ENCODE measurements around the gene FOXA3. TPM values are rescaled to one million over a fixed set of nuclear protein-coding genes. Genes with fewer than 3 reads are reported as not detected.

Gene FOXA3
- polyA plus RNA-seq, 2 of the 4 experiments (the other 2 are of a cell fraction), result 1.6 to 5.3 TPM

DNA sequence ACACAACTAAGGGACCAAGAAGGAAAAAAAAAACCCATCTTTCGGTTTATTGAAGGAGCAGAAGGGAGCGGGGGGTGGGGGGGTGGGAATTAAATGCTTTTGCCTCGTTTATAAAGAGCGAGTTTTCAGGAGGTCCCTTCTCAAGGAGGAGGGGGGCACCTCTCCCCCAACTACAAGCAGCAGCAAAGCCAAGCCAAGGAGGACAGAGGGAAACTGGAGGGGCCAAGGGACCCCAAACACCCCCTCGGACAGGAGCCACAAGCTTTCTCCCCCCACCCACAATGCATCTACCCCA is 19.4 kb downstream of the FOXA3 start:
- no peak for TF ChIP-seq POLR2A (IDR thresholded peaks at IDR 0.05; ENCODE audit: low read length)
- TF ChIP-seq, protein P1, sequence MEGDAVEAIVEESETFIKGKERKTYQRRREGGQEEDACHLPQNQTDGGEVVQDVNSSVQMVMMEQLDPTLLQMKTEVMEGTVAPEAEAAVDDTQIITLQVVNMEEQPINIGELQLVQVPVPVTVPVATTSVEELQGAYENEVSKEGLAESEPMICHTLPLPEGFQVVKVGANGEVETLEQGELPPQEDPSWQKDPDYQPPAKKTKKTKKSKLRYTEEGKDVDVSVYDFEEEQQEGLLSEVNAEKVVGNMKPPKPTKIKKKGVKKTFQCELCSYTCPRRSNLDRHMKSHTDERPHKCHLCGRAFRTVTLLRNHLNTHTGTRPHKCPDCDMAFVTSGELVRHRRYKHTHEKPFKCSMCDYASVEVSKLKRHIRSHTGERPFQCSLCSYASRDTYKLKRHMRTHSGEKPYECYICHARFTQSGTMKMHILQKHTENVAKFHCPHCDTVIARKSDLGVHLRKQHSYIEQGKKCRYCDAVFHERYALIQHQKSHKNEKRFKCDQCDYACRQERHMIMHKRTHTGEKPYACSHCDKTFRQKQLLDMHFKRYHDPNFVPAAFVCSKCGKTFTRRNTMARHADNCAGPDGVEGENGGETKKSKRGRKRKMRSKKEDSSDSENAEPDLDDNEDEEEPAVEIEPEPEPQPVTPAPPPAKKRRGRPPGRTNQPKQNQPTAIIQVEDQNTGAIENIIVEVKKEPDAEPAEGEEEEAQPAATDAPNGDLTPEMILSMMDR (IDR thresholded peaks at IDR 0.05), result peak; percentile 50; the same call in 1 of the 3 replicates
- POLR2A ChIA-PET, result no interaction called here
- 13% methylated on average over 4 of the region's 5 CpGs for WGBS (ENCODE audit: missing lambda C conversion rate)
- Histone ChIP-seq H3K4me3 (peak overlapping the region; percentile 70; the same call in 2 of the 3 replicates), H3K4me1 (peaks cover 45% of the 10 kb centered on the region), H3K4me2 (peak overlapping the region; percentile 100), H3K27ac (peak overlapping the region; percentile 9 to 95; a peak in 4 of 6 replicates), H3K9me3 (no peaks in the 10 kb centered on the region)
- ATAC-seq (no peak), FAIRE-seq (no peak), DNase-seq (ENCODE audit: low read depth in 1 of 2, low spot score in 1 of 2) (no peak)
- CTCF ChIA-PET, result interaction anchor here (0.6 to 12.8 kb wide), 20 partner anchors 9 to 437 kb away, joined by 3 to 315 read pairs (median 10); partner anchors contain the start of genes CCDC61, FOXA3, MYPOP and RSPH6A

DNA sequence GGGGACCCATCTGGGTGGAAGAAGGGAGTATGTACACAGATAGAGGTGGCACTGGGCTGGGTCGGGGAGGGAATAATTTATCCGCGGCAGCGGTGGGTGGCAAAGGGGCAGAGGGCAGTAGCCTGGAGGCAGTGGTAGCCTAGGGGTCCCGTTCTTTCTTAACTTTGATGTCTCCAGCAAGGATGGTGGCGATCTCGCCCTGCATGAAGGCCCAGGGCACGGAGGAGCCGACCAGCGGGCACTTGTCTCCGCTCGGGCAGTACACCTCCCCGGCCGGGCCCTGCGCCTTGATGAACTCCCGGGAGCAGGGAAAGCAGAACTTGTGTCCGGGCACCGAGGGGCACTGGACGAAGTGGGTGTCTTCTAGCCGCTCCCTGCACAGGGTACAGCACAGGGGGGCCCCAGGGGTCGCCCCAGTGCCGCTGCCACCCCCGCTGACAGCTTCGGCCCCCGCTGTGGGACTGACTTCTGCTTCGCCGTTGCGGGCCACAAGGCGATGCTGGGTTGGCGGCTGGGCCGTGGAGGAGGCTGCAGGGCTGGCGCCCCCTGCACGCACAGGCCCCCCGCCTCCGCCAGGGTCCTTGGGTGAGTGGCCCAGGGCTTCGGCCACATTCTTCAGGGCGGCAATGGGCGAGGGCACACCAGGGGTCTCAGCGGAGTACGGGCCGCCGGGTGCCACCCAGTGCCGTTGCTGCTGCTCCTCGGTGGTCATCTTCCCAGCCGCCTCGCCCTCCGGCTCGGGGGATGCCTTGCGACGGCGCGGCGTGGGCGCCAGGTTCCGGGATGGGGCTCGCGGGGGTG is 20.0 kb downstream of the FOXA3 start:
- DNase-seq (ENCODE audit: low read depth in 1 of 2, low spot score in 1 of 2) (no peak), ATAC-seq (no peak), FAIRE-seq (no peak)
- POLR2A ChIA-PET, result interaction anchor here (0.6 to 2.8 kb wide), 2 partner anchors 21 to 135 kb away, joined by 4 to 30 read pairs; partner anchors contain the start of genes FOXA3 and SYMPK
- TF ChIP-seq, protein P2, sequence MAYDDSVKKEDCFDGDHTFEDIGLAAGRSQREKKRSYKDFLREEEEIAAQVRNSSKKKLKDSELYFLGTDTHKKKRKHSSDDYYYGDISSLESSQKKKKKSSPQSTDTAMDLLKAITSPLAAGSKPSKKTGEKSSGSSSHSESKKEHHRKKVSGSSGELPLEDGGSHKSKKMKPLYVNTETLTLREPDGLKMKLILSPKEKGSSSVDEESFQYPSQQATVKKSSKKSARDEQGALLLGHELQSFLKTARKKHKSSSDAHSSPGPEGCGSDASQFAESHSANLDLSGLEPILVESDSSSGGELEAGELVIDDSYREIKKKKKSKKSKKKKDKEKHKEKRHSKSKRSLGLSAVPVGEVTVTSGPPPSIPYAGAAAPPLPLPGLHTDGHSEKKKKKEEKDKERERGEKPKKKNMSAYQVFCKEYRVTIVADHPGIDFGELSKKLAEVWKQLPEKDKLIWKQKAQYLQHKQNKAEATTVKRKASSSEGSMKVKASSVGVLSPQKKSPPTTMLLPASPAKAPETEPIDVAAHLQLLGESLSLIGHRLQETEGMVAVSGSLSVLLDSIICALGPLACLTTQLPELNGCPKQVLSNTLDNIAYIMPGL (CRISPR knock-in tag; IDR thresholded peaks at IDR 0.05; ENCODE audit: borderline replicate concordance), result no peak
- no peak for TF ChIP-seq FOSL2 (IDR thresholded peaks at IDR 0.05)
- TF ChIP-seq FOSL2 (CRISPR knock-in tag; IDR thresholded peaks at IDR 0.05), result no peak
- TF ChIP-seq, protein P3, sequence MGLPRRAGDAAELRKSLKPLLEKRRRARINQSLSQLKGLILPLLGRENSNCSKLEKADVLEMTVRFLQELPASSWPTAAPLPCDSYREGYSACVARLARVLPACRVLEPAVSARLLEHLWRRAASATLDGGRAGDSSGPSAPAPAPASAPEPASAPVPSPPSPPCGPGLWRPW (IDR thresholded peaks at IDR 0.05), result no peak
- no peak for TF ChIP-seq ZFP36 (IDR thresholded peaks at IDR 0.05; ENCODE audit: borderline replicate concordance, partially characterized antibody)
- TF ChIP-seq HEYL (CRISPR knock-in tag; IDR thresholded peaks at IDR 0.05), result no peak
- TF ChIP-seq NFE2L2 (conservative IDR thresholded peaks at IDR 0.05; ENCODE audit: low read length), result no peak
- no peak for TF ChIP-seq POLR2AphosphoS2 (conservative IDR thresholded peaks at IDR 0.05; ENCODE audit: low read length)
- TF ChIP-seq, protein P4, sequence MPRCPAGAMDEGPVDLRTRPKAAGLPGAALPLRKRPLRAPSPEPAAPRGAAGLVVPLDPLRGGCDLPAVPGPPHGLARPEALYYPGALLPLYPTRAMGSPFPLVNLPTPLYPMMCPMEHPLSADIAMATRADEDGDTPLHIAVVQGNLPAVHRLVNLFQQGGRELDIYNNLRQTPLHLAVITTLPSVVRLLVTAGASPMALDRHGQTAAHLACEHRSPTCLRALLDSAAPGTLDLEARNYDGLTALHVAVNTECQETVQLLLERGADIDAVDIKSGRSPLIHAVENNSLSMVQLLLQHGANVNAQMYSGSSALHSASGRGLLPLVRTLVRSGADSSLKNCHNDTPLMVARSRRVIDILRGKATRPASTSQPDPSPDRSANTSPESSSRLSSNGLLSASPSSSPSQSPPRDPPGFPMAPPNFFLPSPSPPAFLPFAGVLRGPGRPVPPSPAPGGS (IDR thresholded peaks at IDR 0.05), result no peak
- no peak for TF ChIP-seq HOXB5 (CRISPR knock-in tag; IDR thresholded peaks at IDR 0.05)
- TF ChIP-seq KDM1A (IDR thresholded peaks at IDR 0.05; ENCODE audit: low read depth), result no peak
- TF ChIP-seq KDM5A (IDR thresholded peaks at IDR 0.05), result no peak
- H3K4me3 ChIP-seq, result peak overlapping the region; percentile 70; the same call in 2 of the 3 replicates
- peaks cover 45% of the 10 kb centered on the region for H3K4me1 ChIP-seq
- H3K4me2 ChIP-seq, result peak overlapping the region; percentile 100
- CTCF ChIA-PET, result interaction anchor here (0.6 to 12.8 kb wide), 19 partner anchors 10 to 437 kb away, joined by 3 to 315 read pairs (median 12); partner anchors contain the start of genes FOXA3, MYPOP, RSPH6A and SIX5
- peak overlapping the region; percentile 9 to 95; a peak in 4 of 6 replicates for H3K27ac ChIP-seq
- WGBS (ENCODE audit: missing lambda C conversion rate), result 89% methylated on average over 39 of the region's 57 CpGs
- H3K9me3 ChIP-seq, result no peaks in the 10 kb centered on the region
